Duodenal mucosa (tissue), 2 donors: ENCODE results near the gene SYT13.

Experiments
- H3K27ac ChIP-seq: one replicate; pipeline ENCODE4 v1.7.0; 2013; ENCODE audit warnings: low read depth, low read length
- H3K27me3 ChIP-seq, 2 donors: one replicate each; pipeline ENCODE4 v1.7.0; 2013; ENCODE audit warnings: low read length in 2 of 2, control low read depth in 1 of 2; ENCODE audit not compliant: insufficient read depth in 2 of 2, control insufficient read depth in 1 of 2
- H3K36me3 ChIP-seq, 2 donors: one replicate each; pipeline ENCODE4 v1.7.0; 2013; ENCODE audit warnings: low read length in 2 of 2, control low read depth in 1 of 2; ENCODE audit not compliant: insufficient read depth in 2 of 2, control insufficient read depth in 1 of 2
- H3K4me1 ChIP-seq, 2 donors: one replicate each; pipeline ENCODE4 v1.7.0; 2013; ENCODE audit warnings: low read length in 2 of 2, control low read depth in 1 of 2; ENCODE audit not compliant: insufficient read depth in 2 of 2, control insufficient read depth in 1 of 2
- H3K4me3 ChIP-seq, 2 donors: one replicate each; pipeline ENCODE4 v1.7.0; 2013; ENCODE audit warnings: low read length in 2 of 2, low read depth in 1 of 2
- H3K9ac ChIP-seq, 2 donors: one replicate each; pipeline ENCODE4 v1.7.0; 2013; ENCODE audit warnings: low read length in 2 of 2, low read depth in 1 of 2
- H3K9me3 ChIP-seq, 2 donors: one replicate each; pipeline ENCODE4 v1.7.0; 2013; ENCODE audit warnings: low read length in 2 of 2, control low read depth in 1 of 2; ENCODE audit not compliant: control insufficient read depth in 1 of 2

Gene SYT13

GRCh38 chr11:45193695-45194094 is 92.4 kb downstream of the SYT13 start:
- no peaks in the 10 kb centered on the region for H3K27me3 ChIP-seq

More at GRCh38 chr11:45193695-45194094, 92.4 kb downstream of the SYT13 start:
- no peak overlapping the region for H3K4me3 ChIP-seq
- no peaks in the 10 kb centered on the region for H3K9me3 ChIP-seq
- no peak overlapping the region for H3K27ac ChIP-seq
- H3K9ac ChIP-seq = no peak overlapping the region
- H3K36me3 ChIP-seq = peaks cover 4 to 6% of the 10 kb centered on the region in 2 donors
- no peaks in the 10 kb centered on the region for H3K4me1 ChIP-seq
